ENCODE measurements around the gene PGAM1. TPM values are rescaled to one million over a fixed set of nuclear protein-coding genes. Genes with fewer than 3 reads are reported as not detected.

PGAM1 gene
- total RNA-seq, 2 experiments from 2014 or later, result 50.7 to 55.5 TPM

DNA sequence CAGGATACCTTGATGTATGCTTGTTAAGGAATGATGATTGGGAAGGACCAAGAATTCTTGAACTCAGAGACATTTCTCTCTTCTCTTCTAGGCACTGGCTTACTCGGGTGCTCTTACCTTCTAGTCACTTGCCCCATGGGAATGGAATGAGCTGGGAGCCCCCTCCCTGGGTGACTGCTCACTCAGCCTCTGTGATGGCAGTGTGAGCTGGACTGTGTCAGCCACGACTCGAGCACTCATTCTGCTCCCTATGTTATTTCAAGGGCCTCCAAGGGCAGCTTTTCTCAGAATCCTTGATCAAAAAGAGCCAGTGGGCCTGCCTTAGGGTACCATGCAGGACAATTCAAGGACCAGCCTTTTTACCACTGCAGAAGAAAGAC, 30.7 kb downstream of the PGAM1 start:
- no peak for TF ChIP-seq CTCF (IDR thresholded peaks at IDR 0.05)
- peaks cover 12% of the 10 kb centered on the region for H3K4me1 ChIP-seq (ENCODE audit: insufficient read depth, low read length)
- Mint-ChIP-seq H3K9me3 (no peaks in the 10 kb centered on the region), H3K36me3 (ENCODE audit: low read depth) (peaks cover 92% of the 10 kb centered on the region), H3K4me3 (no peak overlapping the region), H3K27ac (peak overlapping the region; percentile 76), H3K27me3 (no peaks in the 10 kb centered on the region), H3K4me1 (ENCODE audit: low read depth) (peaks cover 19% of the 10 kb centered on the region)
- intact Hi-C loops (cut with DNase I, micrococcal nuclease), result no loop called here
- ATAC-seq (ENCODE audit: poor library complexity) (no peak), DNase-seq (no peak)
- no peaks in the 10 kb centered on the region for H3K27me3 ChIP-seq (ENCODE audit: control insufficient read depth in 1 of 2, insufficient read depth in 2 of 2, low read length in 2 of 2)
- H3K27ac ChIP-seq (ENCODE audit: low read depth in 1 of 2, low read length in 2 of 2), result no peak overlapping the region
- H3K9me3 ChIP-seq (ENCODE audit: control insufficient read depth in 1 of 2, insufficient read depth in 1 of 2, low read length in 2 of 2), result no peaks in the 10 kb centered on the region
- H3K4me3 ChIP-seq (ENCODE audit: low read length), result no peak overlapping the region
- H3K36me3 ChIP-seq (ENCODE audit: insufficient read depth, low read length), result peaks cover 78% of the 10 kb centered on the region
- ChIA-PET CTCF (no interaction called here), POLR2A (no interaction called here)

DNA sequence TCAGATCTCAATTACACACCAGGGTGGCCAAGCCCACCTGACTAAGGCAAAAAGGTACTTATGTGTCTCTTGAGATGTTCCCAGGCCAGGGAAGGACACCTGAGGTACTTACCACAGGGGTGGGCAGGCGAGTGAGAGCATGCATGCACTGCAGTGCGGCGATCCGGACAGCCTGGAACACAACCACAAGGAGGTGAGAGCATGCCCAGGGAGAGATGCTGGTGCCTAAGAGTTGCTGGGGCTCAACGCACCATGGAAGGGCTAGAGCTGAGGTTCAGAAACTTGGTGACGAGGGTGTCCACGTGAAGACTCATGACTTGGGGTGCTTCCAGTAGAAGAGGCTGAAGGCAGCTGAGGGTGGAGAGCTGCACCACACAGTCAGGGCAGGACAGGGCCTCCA, 33.1 kb downstream of the PGAM1 start:
- Mint-ChIP-seq H3K4me1 (ENCODE audit: low read depth) (peaks cover 8% of the 10 kb centered on the region), H3K4me3 (no peak overlapping the region), H3K27me3 (no peaks in the 10 kb centered on the region), H3K9me3 (no peaks in the 10 kb centered on the region), H3K36me3 (ENCODE audit: low read depth) (peaks cover 95% of the 10 kb centered on the region), H3K27ac (no peak overlapping the region)
- H3K27ac ChIP-seq (ENCODE audit: low read depth in 1 of 2, low read length in 2 of 2), result no peak overlapping the region
- peaks cover 4% of the 10 kb centered on the region for H3K4me1 ChIP-seq (ENCODE audit: insufficient read depth, low read length)
- intact Hi-C loops (cut with DNase I, micrococcal nuclease), result no loop called here
- ChIA-PET CTCF (no interaction called here), POLR2A (interaction anchor here (0.9 kb wide), 1 partner anchor 14 kb away, joined by 3 read pairs; no protein-coding TSS in a partner anchor)
- ATAC-seq (ENCODE audit: poor library complexity) (no peak), DNase-seq (no peak)
- no peaks in the 10 kb centered on the region for H3K9me3 ChIP-seq (ENCODE audit: control insufficient read depth in 1 of 2, insufficient read depth in 1 of 2, low read length in 2 of 2)
- H3K4me3 ChIP-seq (ENCODE audit: low read length), result no peak overlapping the region
- H3K27me3 ChIP-seq (ENCODE audit: control insufficient read depth in 1 of 2, insufficient read depth in 2 of 2, low read length in 2 of 2), result no peaks in the 10 kb centered on the region
- TF ChIP-seq CTCF (IDR thresholded peaks at IDR 0.05), result no peak
- peaks cover 79% of the 10 kb centered on the region for H3K36me3 ChIP-seq (ENCODE audit: insufficient read depth, low read length)

GRCh38 chr10:97459933-97460332, 33.9 kb downstream of the PGAM1 start:
- Histone ChIP-seq H3K27me3 (ENCODE audit: control insufficient read depth in 1 of 2, insufficient read depth in 2 of 2, low read length in 2 of 2) (no peaks in the 10 kb centered on the region), H3K9me3 (ENCODE audit: control insufficient read depth in 1 of 2, insufficient read depth in 1 of 2, low read length in 2 of 2) (no peaks in the 10 kb centered on the region), H3K27ac (ENCODE audit: low read depth in 1 of 2, low read length in 2 of 2) (no peak overlapping the region), H3K4me1 (ENCODE audit: insufficient read depth, low read length) (no peaks in the 10 kb centered on the region), H3K36me3 (ENCODE audit: insufficient read depth, low read length) (peaks cover 87% of the 10 kb centered on the region), H3K4me3 (ENCODE audit: low read length) (no peak overlapping the region)
- H3K4me1 Mint-ChIP-seq (ENCODE audit: low read depth), result no peaks in the 10 kb centered on the region
- no peaks in the 10 kb centered on the region for H3K9me3 Mint-ChIP-seq
- intact Hi-C loops (cut with DNase I, micrococcal nuclease), result no loop called here
- H3K27me3 Mint-ChIP-seq, result no peaks in the 10 kb centered on the region
- DNase-seq, result no peak
- H3K27ac Mint-ChIP-seq, result no peak overlapping the region
- ATAC-seq (ENCODE audit: poor library complexity), result no peak
- ChIA-PET POLR2A (no interaction called here), CTCF (no interaction called here)
- no peak for TF ChIP-seq CTCF (IDR thresholded peaks at IDR 0.05)
- peaks cover 95% of the 10 kb centered on the region for H3K36me3 Mint-ChIP-seq (ENCODE audit: low read depth)
- no peak overlapping the region for H3K4me3 Mint-ChIP-seq
